ENCODE results near the gene NR2C2.

NR2C2 gene

GRCh38 chr3:15065550-15066007, 118.2 kb downstream of the NR2C2 start:
- no peak for DNase-seq

- no peak for DNase-seq
These were observed 119.1 kb downstream of the NR2C2 start for GRCh38 chr3:15066467-15066866.

- DNase-seq = no peak
These were observed 122.1 kb downstream of the NR2C2 start for GRCh38 chr3:15069441-15069840.

GRCh38 chr3:15071699-15072098, 124.3 kb downstream of the NR2C2 start:
- DNase-seq = no peak

GRCh38 chr3:15074500-15074899, 127.1 kb downstream of the NR2C2 start:
- no peak for DNase-seq

GRCh38 chr3:15079091-15079490, 131.7 kb downstream of the NR2C2 start:
- no peak for DNase-seq

- no peak for DNase-seq
These were observed 134.7 kb downstream of the NR2C2 start for GRCh38 chr3:15081960-15082664.

GRCh38 chr3:15083252-15083651, 135.9 kb downstream of the NR2C2 start:
- no peak for DNase-seq

- no peak for DNase-seq
These were observed 138.9 kb downstream of the NR2C2 start for GRCh38 chr3:15086263-15086662.

GRCh38 chr3:15086699-15087098, 139.3 kb downstream of the NR2C2 start:
- no peak for DNase-seq

- no peak for DNase-seq
These were observed 141.8 kb downstream of the NR2C2 start for GRCh38 chr3:15089201-15089600.

GRCh38 chr3:15091575-15091974, 144.2 kb downstream of the NR2C2 start:
- DNase-seq = no peak

GRCh38 chr3:15092686-15093085, 145.3 kb downstream of the NR2C2 start:
- no peak for DNase-seq

GRCh38 chr3:15094187-15094875, 146.9 kb downstream of the NR2C2 start:
- no peak for DNase-seq

GRCh38 chr3:15096046-15096445, 148.7 kb downstream of the NR2C2 start:
- DNase-seq = no peak

GRCh38 chr3:15097891-15098290, 150.5 kb downstream of the NR2C2 start:
- no peak for DNase-seq

Data from NCI-H1694 (cell line).